ENCODE data around the gene TBX1.
"Not testable (repeated sequence)": the region's sequence is repeated elsewhere in the genome, so short reads cannot be mapped to it uniquely, and the experiment has no call there.

The TBX1 gene

DNA sequence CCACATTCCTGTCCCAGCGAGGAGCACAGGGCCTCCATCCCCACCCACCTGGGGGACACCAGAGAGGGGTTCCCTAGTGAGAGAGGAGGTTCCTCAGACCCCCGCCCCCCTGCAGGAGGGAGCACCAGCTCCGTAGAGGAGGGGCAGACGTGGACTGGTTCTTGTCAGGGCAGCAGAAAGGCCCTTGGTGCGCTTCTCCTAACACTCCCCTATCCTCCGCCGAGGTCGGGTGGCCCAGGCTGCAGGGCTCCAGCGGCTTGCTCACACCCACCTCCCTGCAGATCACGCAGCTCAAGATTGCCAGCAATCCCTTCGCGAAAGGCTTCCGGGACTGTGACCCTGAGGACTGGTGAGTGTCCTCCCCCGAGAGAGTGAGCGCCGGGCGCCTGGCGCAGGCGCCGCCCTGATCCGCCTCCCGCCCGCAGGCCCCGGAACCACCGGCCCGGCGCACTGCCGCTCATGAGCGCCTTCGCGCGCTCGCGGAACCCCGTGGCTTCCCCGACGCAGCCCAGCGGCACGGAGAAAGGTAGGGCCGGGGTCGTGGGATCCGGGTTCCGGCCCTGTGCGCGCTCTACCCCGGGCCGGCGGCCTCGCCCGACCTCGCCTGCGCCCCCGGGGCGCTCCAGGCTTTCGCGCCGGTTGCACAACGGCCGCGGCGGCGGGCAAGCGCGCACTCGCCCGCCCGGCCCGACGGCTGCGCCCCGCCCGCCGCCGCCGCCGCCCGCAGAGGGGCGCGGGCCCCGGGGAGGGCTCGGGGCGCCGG is 5.1 kb downstream of the TBX1 start:
- DNase-seq, result no peak

DNA sequence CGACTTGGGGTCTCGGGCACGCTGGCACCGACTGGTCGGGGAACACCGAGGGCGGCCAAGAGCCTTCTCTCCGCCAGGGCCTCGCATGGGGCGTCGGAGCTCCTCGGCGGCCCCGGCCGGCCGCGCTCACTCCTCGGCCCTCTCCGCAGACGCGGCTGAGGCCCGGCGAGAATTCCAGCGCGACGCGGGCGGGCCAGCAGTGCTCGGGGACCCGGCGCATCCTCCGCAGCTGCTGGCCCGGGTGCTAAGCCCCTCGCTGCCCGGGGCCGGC is 5.6 kb downstream of the TBX1 start:
- no peak for DNase-seq

DNA sequence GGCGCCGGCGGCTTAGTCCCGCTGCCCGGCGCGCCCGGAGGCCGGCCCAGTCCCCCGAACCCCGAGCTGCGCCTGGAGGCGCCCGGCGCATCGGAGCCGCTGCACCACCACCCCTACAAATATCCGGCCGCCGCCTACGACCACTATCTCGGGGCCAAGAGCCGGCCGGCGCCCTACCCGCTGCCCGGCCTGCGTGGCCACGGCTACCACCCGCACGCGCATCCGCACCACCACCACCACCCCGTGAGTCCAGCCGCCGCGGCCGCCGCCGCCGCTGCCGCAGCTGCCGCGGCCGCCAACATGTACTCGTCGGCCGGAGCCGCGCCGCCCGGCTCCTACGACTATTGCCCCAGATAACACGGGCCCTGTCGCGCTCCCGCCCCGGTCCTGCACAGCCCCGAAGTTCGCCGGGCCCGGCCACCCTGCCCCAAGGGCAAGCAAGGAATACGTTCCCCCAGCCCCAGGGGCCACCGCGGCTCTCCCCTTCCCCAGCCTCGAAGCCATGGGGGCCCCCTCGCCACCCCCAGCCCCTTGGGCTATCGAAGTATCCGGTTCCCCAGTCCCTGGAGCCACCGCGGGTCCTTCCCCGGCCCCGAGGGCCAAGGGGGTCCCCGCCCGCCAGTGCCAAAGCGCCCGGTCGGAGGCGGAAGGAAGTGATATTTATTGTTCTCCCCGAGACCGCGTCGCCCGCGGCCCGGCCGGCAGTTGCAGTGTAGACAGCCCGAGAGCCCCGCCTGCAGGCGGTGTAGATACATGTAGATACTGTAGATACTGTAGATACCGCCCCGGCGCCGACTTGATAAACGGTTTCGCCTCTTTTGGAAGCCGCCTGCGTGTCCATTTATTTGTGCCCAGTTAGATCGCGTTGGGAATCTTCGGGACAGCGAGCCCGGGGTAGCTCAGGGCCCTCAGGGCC is 6.2 kb downstream of the TBX1 start:
- no peak for DNase-seq

DNA sequence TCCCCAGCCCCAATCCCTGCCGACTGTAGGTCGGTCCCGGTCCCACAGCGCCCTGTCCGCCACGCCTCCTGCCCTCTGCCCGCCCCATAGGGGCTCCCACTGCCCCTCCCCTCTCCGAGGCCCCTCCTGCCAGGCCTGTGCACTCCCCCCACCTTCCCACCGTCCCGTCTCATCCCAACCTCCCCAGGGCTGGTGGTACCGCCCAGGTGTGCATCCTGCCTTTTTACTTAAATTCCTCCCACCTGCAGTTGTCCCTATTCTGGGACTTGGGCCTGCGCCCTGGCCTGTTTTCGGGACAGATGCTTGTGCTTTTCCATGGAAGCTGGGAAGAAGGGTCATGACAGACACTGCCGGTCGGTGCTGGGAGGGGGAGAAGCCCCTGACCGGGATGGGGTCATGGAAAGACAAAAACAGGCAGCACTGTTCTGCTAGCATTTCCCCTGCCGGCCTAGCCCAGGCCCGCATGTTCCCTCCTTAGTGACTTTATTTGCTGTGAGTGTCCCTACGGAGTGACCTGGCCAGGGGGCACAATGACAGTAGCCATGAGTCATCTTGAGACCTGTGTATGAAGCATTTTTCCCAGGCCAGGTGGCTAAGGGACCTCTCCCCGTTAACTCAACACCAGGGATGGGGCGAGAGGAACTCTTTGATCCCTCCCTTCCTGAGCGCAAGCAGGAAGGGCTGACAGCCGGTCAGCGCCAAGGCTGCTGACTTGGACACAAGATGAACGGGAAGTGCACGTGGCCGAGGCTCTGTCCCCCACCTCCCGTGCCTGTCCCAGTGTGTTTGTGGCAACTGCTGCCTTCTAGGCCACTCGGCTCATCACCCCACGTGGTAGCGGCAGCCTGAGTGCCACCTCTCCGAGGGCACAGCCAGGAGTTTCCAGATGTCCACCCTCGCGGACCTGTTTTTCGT is 7.1 kb downstream of the TBX1 start:
- DNase-seq, result no peak

DNA sequence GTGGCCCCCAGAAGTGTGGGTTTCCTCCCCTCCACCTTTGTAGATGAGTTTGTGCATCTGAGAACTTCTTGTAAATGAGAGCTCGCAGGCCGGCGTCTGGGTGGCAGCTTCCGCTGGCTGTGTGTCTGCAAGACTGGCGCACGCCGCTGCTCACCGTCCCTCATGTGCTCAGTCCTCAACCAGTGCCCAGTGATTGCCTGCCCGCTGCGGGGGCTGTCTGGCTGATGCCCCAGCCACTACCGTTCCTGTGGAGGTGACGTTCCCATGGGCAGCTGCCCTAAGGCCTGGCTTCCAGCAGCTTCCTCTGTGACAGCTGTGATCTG is 8.8 kb downstream of the TBX1 start:
- no peak for DNase-seq

DNA sequence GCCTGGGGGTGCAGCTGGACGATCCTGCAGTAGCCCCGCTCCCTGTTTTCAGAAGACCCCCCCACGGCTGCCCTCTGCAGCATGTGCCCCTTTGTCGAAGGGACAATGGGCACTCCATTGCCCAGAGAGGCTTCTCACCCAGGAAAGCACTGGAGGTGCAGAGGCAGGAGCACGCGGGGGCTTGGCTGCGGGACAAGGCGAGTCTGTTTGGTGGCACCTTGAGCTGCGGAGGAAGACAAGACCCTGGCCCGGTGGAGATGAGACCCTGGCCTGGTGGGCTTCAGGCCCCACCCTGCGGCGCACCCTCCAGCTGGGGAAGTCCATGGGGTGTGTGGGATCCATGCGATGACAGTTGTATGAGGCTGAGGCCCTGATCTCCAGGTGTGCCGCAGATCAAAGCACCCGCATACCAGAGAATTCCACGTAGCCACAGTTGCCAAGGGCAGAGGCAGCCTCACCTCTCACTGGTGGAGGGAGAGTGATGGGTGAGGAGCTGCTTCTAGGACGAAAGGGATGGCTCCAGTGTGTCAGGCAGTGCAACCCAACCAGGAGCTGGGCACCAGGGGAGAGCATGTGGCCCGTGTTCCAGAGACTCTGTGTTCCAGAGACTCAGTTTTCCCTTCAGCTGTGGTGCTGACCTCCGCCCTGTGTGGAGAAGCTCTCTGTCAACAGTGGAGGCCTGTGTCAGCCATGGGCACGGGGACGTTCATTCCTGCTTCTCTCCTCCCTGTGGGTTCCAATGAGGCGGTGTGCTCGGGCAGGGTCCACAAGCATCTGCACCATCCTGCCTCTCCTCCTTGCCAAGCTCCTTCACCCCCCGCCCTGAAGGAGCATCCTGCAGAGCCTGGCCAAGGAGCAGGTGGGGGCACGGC is 10.0 kb downstream of the TBX1 start:
- no peak for DNase-seq

DNA sequence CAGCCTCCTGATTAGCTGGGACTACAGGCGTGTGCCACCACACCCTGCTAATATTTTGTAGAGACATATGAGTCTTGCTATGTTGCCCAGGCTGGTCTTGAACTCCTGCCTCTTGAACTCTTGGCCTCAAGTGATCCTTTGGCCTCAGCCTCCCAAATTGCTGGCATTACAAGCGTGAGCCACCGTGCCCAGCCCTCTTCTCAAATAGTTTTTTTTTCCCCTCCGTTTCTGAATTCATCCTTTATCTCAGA is 11.8 kb downstream of the TBX1 start:
- DNase-seq, result no peak

DNA sequence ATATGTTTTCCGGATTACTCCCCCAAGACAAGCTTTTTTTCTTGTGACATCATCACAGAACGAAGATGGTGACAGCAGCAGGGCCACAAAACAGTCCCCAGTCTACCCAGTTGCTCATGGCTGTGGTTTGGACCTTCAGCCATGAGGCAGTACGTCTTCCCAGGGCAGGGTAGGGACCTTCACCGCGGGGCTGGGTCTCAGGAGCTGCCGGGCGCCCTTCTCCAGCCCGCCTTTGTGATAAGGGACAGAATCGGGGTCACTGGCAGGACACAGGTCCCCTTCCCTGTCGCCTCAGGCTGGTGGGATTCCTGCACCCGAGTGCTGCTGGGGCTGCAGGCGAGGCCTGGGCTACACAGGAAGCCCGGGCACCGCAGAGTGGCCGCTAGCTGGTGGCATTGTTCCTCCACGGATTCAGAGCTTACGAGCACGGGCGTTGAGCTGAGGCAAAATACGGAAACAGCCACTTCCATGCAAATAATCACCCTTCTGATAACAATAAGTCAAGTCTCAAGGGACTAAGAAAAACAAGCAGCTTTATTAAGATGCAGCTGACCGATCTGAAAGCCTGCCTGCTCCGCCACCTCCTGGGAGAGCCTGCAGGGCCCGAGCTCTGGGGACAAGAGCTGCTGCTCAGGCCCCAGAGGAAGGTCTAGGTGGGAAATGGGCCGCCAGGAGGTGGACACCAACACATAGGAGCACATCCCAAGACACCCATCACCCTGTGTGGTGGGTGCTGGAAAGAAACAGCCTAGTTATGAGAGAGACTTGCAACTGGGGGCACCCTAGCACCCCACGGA is 12.3 kb downstream of the TBX1 start:
- no peak for DNase-seq

DNA sequence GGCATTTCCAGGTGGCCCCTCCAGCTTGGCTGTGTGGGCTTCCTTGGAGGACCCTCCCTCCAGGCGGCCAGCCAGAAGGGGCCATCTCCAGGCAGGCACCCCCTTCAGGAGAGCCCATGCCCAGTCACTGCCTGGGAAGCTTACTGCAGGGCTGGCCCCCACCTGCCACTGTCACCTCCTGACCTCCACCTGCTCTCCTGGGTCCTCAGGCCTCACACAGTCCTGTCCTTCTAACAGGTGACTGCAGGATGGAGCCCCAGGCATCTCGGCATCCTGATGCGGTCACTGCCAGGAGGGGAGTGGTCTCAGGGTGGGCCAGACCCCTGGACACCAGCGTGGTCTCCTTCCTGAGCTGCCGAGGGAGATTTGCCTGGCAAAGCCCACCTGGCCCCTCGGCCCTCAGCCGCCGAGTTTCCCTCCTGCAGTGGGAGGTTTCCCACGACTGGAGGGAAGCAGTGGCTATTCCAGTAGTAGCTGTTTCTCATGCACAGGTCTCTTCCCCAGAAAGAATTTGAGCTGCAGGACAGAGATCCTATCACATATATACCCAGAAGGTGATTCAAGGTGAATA is 13.0 kb downstream of the TBX1 start:
- no peak for DNase-seq

DNA sequence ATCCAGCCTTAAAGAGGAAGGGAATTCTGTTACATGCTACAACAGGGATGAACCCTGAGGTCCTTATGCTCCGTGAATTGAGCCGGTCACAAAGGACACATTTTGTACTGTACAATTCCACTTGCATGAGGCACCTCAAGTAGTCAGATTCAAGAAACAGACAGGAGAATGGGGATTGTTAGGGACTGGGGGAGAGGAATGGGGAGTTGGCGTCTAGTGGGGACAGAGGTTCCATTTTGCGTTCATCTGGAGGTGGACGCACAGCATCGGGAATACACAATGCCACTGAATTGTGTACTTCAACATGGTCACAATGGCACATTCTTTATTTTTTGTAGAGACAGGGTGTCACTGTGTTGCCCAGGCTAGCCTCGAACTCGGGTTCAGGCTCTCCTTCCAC is 14.1 kb downstream of the TBX1 start:
- DNase-seq, result no peak

DNA sequence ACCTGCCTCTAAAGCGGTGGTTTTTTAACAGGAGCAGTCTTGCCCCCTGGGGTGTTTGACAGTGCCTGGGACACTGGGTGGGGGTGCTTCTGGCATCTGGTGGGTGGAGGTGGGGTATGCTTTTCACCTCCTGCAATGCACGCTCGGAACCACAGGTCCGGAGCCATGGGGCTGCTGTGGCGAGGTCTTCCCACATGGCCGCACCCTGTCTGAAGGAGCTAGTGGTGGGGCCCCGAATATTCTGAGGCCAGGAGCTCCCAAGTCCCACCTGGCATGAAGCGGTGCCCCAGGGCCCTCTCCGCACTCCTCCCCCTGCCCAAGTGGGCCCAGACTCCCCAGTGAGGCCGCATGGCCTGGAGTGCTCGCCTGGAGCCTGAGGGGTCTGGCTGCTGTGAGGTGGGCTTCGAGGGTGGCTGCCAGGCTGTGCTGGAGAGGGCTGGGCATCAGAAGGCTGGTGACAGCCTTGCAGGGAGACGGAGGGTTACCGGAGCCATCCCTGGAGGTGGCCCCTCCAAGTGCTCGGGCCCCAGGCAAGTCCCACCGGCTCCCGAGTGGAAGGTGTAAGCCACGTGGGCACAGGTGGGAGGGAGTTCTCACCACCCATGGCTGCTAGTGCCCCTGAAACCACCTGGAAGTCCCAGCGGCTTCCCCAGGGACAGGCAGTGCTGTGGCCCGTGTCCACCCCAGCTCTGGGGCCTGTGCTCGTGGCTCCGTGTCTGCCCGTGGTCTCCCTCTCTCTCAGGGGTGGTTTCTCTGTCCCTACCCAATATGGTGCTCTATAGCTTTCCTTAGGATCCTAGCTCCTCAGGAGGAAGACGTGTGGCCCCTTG is 15.1 kb downstream of the TBX1 start:
- DNase-seq, result no peak

DNA sequence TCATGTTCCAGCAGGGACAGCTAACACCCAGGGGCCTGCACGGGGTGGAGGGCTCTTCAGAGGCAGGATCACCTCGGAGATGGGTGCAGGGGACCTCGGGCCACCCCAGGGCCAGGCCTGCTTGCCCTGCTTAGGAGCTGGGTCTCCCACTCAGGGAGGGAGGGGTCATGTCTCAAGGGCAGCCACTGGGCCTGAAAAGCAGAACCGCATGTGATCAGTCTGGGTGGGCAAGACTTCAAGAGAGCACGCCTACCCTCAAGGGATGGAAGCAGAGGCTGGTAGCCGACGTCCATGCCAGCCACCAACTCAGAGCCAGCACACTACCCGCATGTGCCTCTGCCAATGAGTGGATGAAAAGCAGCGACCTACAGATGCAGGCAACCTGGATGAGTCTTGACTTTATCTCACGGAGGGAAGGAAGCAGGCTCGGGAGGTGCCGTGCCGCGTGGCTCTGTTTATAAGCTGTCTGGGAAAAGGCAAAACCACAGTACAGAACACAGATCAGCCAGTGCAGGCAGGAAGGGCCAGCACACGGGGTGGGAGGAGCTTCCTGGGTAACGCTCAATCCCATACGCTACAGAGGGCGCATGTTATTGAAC is 16.0 kb downstream of the TBX1 start:
- no peak for DNase-seq

DNA sequence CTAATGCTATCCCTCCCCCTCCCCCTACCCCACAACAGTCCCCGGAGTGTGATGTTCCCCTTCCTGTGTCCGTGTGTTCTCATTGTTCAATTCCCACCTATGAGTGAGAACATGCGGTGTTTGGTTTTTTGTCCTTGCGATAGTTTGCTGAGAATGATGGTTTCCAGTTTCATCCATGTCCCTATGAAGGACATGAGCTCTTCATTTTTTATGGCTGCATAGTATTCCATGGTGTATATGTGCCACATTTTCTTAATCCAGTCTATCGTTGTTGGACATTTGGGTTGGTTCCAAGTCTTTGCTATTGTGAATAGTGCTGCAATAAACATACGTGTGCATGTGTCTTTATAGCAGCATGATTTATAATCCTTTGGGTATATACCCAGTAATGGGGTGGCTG is 16.6 kb downstream of the TBX1 start:
- DNase-seq, result not testable (repeated sequence)

DNA sequence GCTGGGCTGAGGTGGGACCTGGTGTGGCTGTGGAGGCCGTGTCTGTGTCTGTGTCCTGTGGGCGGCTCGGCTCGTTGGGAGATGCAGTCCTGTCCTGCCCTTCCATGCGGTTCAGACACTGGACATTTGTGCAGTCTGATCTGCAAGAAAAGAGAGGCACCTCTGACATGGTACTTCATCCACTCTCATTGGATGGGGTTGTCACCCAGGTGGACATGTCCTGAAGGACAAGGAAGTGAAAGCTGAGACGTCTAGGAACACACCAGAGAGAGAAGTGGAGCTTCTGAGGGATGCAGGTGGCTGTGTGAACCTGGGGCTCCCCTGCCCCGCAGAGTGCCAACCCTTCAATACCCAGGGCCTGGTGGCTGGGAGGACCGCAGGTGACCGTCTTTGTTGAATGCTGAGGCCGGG is 18.4 kb downstream of the TBX1 start:
- no peak for DNase-seq

DNA sequence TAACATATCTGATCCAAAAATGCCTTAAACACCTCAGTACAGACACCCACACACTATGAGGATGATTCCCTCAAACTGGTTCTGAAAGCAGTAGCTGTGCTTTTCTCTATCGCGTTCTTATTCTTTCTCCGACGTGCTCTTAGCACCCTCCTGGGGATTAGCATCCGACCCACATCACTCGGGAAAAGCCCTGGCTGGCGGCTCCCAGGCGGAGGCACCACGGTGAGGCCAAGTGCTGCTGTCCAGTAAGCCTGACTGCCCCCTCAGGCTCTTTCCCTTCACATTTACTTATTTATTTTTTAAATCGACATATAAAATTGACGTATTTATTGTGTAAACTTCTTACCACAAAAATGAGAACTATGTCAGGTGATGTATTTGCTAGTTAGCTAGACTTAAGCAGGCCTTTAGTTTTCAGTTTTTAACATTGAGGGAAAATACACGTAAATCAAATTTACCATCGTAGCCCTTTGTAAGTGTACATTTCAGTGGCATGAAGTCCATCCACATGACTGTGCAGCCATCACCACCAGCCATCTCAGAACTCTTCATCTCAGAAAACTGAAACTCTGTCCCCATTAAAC is 19.2 kb downstream of the TBX1 start:
- peak in 1 of 2 experiments; percentile 15 for DNase-seq

DNA sequence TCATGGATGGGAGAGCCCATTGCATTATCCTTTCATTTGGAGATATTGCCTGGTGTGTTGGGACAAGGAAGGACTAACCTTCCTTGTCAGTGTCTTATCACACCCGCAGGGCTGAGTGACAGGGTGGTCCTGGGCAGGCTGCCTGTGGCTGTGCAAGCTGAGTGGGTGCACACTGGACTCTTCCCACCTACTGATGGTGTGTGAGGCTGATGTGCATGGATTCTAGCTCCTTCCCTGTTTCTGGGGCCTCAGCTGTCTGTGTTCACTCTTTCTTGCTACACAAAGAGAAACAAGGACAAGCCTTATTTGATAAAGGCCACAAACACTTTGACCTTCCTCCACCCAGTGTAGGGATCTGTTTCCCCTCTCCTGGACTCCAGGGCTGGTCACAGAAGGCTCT is 22.0 kb downstream of the TBX1 start:
- no peak for DNase-seq

DNA sequence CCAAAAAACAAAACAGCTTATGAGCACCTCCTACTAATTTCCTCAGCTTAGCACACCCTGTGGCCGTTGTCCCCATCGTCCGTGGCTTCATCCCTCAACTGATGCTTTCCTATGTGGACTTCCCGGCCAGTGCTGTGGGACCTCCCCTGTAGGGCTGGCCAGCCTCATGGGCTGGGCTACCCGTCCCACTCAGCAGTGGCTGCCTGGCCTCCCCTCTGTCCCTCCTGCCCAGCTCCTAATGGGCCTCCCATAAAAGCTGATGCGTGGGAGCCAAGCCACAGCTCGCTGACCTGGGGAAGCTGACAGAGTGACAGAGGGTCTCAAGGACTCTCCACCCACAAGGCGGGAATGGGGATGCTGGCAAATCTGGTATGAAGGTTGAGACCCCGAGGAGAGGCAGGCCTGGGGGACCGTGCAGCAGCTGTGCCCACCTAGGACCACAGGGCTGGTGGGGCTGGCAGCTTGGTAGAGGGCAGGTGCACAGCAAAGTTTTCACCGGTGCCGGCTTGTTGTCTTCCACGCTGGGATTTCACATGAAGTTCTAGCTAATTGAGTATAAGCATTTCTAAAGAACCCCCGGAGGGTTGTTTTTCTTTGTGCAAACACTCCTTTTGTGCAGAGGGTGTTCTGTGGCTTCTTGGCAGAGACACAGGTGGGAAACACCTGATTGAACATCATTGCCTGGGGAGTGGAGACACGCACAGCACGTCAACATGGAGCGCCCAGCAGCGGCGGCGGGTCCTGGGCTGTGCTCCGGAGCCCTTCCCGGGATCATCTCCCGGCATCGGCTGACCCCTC is 23.2 kb downstream of the TBX1 start:
- no peak for DNase-seq

DNA sequence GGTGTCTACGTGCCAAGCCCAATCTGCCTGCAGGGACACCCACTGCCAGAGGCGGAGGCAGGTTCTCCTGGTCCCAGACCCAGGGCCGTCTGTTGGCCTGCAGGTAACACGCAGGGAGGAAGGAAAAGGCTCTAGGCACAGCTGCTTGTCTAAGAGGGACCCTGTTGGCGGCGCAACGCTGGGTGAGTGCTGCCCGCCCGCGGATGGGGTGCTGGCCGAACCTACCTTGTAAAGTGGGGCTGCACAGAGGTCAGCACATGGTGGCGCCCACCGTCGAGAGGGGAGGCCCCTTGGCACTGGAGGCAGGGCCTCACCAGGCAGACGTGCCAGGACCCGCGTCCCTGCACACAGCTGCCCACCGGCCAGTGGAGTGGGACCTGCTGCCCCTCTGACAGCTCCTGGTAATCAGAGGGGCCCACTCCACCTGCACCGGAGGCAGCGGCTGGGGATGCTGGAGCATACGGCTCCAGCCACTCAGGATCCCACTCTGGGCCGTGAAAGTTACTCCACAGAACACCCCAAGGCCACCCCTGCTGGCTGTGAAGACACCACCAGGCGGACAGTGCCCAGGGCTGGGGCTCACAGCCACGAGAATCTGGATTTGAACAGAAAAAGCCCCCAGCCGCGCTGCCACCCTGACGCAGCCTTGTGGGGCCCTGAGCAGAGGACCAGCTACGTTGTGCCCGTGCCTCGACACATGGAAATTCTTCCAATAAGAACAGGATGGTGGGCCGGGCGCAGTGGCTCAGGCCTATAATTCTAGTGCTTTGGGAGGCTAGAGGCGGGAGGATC is 24.0 kb downstream of the TBX1 start:
- no peak for DNase-seq

Measured in NCI-H524 (cell line).